ENCODE data around the gene MAST3.

DNA sequence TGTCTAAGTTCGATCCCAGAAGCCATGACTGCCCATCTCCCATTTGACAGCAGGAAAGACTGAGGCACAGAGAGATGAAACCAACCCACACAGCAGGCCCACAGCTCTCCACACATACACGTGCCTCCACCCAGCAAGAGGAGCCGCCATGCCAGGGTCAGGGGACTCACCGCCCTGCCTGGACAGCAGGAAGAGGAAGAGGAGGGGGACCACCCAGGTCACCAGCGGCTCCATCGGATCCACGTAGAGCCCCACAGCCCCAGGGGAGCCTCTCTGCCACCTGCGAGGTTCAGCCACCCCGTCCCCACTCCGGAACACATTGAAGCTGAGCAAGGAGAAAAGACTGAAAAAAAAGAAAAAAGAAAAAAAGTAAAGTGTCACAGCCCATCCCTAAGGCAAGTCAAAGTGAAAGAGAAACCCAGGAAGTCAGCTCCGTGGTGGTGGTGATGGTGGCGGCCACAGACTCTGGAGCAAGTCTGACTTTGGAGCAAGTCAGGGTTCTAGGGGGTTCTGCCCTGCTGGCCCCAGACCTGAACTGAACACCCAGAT lies 10.9 kb upstream of the MAST3 start, which contains the start of gene IL12RB1:
- TF ChIP-seq, protein P1, sequence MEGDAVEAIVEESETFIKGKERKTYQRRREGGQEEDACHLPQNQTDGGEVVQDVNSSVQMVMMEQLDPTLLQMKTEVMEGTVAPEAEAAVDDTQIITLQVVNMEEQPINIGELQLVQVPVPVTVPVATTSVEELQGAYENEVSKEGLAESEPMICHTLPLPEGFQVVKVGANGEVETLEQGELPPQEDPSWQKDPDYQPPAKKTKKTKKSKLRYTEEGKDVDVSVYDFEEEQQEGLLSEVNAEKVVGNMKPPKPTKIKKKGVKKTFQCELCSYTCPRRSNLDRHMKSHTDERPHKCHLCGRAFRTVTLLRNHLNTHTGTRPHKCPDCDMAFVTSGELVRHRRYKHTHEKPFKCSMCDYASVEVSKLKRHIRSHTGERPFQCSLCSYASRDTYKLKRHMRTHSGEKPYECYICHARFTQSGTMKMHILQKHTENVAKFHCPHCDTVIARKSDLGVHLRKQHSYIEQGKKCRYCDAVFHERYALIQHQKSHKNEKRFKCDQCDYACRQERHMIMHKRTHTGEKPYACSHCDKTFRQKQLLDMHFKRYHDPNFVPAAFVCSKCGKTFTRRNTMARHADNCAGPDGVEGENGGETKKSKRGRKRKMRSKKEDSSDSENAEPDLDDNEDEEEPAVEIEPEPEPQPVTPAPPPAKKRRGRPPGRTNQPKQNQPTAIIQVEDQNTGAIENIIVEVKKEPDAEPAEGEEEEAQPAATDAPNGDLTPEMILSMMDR (IDR thresholded peaks at IDR 0.05), result no peak
- TF ChIP-seq POLR2A (IDR thresholded peaks at IDR 0.05), result no peak
- TF ChIP-seq POLR2AphosphoS5 (IDR thresholded peaks at IDR 0.05), result no peak

Data from prostate gland (tissue), 2 donors.